OCI-LY3 (cell line): ENCODE measurements around the gene IL23A.

ENCODE experiments used
- H2AFZ ChIP-seq: fragments of 200-600, 300-600 bp; shearing (Covaris generic); 2 replicates; pipeline ENCODE4 v1.6.0; 2014; ENCODE audit warnings: antibody characterized with exemption, low read depth, low read length
- H3K27ac ChIP-seq: fragments of 200-600, 300-600 bp; sonication (generic); 2 replicates; pipeline ENCODE4 v1.5.1; 2014; ENCODE audit warnings: mild to moderate bottlenecking, low read length, moderate library complexity, mixed read lengths
- H3K27me3 ChIP-seq: fragments of 200-600, 300-600 bp; sonication (generic); 2 replicates; pipeline ENCODE4 v1.6.1; 2014; ENCODE audit warnings: low read depth, low read length, mixed read lengths
- H3K36me3 ChIP-seq: fragments of 200-600, 300-600 bp; sonication (generic); replicated peaks from 2 replicates; pipeline ENCODE3; 2014; ENCODE audit warnings: low read depth, low read length, mixed read lengths
- H3K4me1 ChIP-seq: fragments of 300-600, 200-600 bp; sonication (generic); 2 replicates; pipeline ENCODE4 v1.6.1; 2014; ENCODE audit warnings: low read length, mixed read lengths
- H3K4me2 ChIP-seq: fragments of 200-600, 300-600 bp; sonication (generic); 2 replicates; pipeline ENCODE4 v1.6.1; 2014; ENCODE audit warnings: low read length, mixed read lengths
- H3K4me3 ChIP-seq: fragments of 300-600, 200-600 bp; sonication (generic); 2 replicates; pipeline ENCODE4 v1.5.1; 2014; ENCODE audit warnings: antibody characterized with exemption, mild to moderate bottlenecking, low read length, moderate library complexity
- H3K79me2 ChIP-seq: fragments of 300-600, 200-600 bp; shearing (Covaris generic); 2 replicates; pipeline ENCODE4 v1.6.1; 2014; ENCODE audit warnings: mild to moderate bottlenecking, low read length, mixed read lengths
- H3K9ac ChIP-seq: fragments of 300-600, 200-600 bp; shearing (Covaris generic); 2 replicates; pipeline ENCODE4 v1.6.0; 2014; ENCODE audit warnings: mild to moderate bottlenecking, low read length, moderate library complexity
- H3K9me3 ChIP-seq: fragments of 200-600, 300-600 bp; shearing (Covaris generic); 2 replicates; pipeline ENCODE4 v1.6.1; 2014; ENCODE audit warnings: low read length, mixed read lengths; ENCODE audit not compliant: insufficient read depth
- H4K20me1 ChIP-seq: fragments of 200-600, 300-600 bp; sonication (generic); 2 replicates; pipeline ENCODE4 v1.6.1; 2016; ENCODE audit warnings: low read length, mixed read lengths; ENCODE audit not compliant: insufficient read depth
- CTCF ChIP-seq: fragments of 200-600, 300-600 bp; sonication (generic); IDR thresholded peaks from 2 replicates; pipeline ENCODE4 v1.5.1; 2014; ENCODE audit warnings: antibody characterized with exemption, low read length, low read depth
- EZH2phosphoT487 ChIP-seq: fragments of 200-600 bp; shearing (Covaris generic); IDR thresholded peaks from 2 replicates; pipeline ENCODE4 v1.6.1; 2018; ENCODE audit warnings: antibody characterized with exemption, mixed run types, low read depth

Gene IL23A

GRCh38 chr12:56308714-56309113, 30.0 kb upstream of the IL23A start:
- no peak overlapping the region for H3K9ac ChIP-seq
- H3K4me3 ChIP-seq, result no peak overlapping the region
- no peaks in the 10 kb centered on the region for H4K20me1 ChIP-seq
- H3K9me3 ChIP-seq, result no peaks in the 10 kb centered on the region
- no peak for TF ChIP-seq CTCF
- TF ChIP-seq EZH2phosphoT487, result no peak
- H3K36me3 ChIP-seq, result peaks cover 23% of the 10 kb centered on the region
- H3K4me1 ChIP-seq, result no peaks in the 10 kb centered on the region
- no peaks in the 10 kb centered on the region for H3K27me3 ChIP-seq
- H2AFZ ChIP-seq, result no peak overlapping the region
- H3K27ac ChIP-seq, result no peak overlapping the region
- no peaks in the 10 kb centered on the region for H3K79me2 ChIP-seq
- H3K4me2 ChIP-seq, result no peak overlapping the region

- Histone ChIP-seq H3K4me3 (no peak overlapping the region), H3K9ac (no peak overlapping the region), H3K4me1 (peaks cover 6% of the 10 kb centered on the region), H3K36me3 (peaks cover 28% of the 10 kb centered on the region), H2AFZ (no peak overlapping the region), H4K20me1 (no peaks in the 10 kb centered on the region), H3K79me2 (peaks cover 18% of the 10 kb centered on the region), H3K4me2 (no peak overlapping the region), H3K27me3 (no peaks in the 10 kb centered on the region), H3K27ac (no peak overlapping the region), H3K9me3 (no peaks in the 10 kb centered on the region)
- no peak for TF ChIP-seq CTCF
- TF ChIP-seq EZH2phosphoT487, result no peak
Measured at GRCh38 chr12:56311003-56311402, 27.7 kb upstream of the IL23A start.

- Histone ChIP-seq H4K20me1 (no peaks in the 10 kb centered on the region), H3K27me3 (no peaks in the 10 kb centered on the region), H3K4me3 (peak overlapping the region; percentile 83), H3K9me3 (no peaks in the 10 kb centered on the region), H3K79me2 (peaks cover 18% of the 10 kb centered on the region), H3K9ac (peak overlapping the region; percentile 88), H3K36me3 (peaks cover 18% of the 10 kb centered on the region), H3K27ac (peak overlapping the region; percentile 83), H3K4me1 (peaks cover 11% of the 10 kb centered on the region), H3K4me2 (peak overlapping the region; percentile 79), H2AFZ (peak overlapping the region; percentile 85; the same call in 1 of the 2 replicates)
- TF ChIP-seq EZH2phosphoT487 (no peak), CTCF (no peak)
Measured at GRCh38 chr12:56315249-56315621, 23.4 kb upstream of the IL23A start.

GRCh38 chr12:56315622-56316473, 22.8 kb upstream of the IL23A start, which contains the start of gene CNPY2:
Gene CNPY2, minus strand, starts transcription at chr12:56315988. Its CDS starts 771 bp downstream, at chr12:56315217.
- Histone ChIP-seq H3K4me1 (peaks cover 11% of the 10 kb centered on the region), H3K9me3 (no peaks in the 10 kb centered on the region), H3K36me3 (peaks cover 13% of the 10 kb centered on the region), H3K9ac (peak within 1 kb of the TSS; percentile 88), H3K4me2 (peak within 1 kb of the TSS; percentile 79), H2AFZ (peak within 1 kb of the TSS; percentile 85), H4K20me1 (no peaks in the 10 kb centered on the region), H3K27me3 (no peaks in the 10 kb centered on the region), H3K27ac (peak within 1 kb of the TSS; percentile 83), H3K79me2 (peaks cover 18% of the 10 kb centered on the region), H3K4me3 (peak within 1 kb of the TSS; percentile 83)
- peak; percentile 32 for TF ChIP-seq CTCF
- TF ChIP-seq EZH2phosphoT487, result no peak
